Muscle of leg (tissue), 11 donors: ENCODE results near the gene SCO2. TPM values are rescaled to one million over a fixed set of nuclear protein-coding genes. Genes with fewer than 3 reads are reported as not detected.
A peak's percentile ranks its signal among the peaks of the same experiment; 100 is the strongest.

Experiments
- DNase-seq: peaks from one replicate; pipeline ENCODE4 v3.0.0; 2013
- H3K27ac ChIP-seq: one replicate; pipeline ENCODE4 v1.5.1; 2013; ENCODE audit warnings: mild to moderate bottlenecking, low read length, control low read depth
- H3K27me3 ChIP-seq: one replicate; pipeline ENCODE4 v1.6.1; 2013; ENCODE audit warnings: low read length; ENCODE audit not compliant: control insufficient read depth, insufficient read depth
- H3K36me3 ChIP-seq: one replicate; pipeline ENCODE4 v1.6.1; 2013; ENCODE audit warnings: low read length; ENCODE audit not compliant: control insufficient read depth, insufficient read depth
- H3K4me1 ChIP-seq: one replicate; pipeline ENCODE4 v1.6.1; 2013; ENCODE audit warnings: low read length; ENCODE audit not compliant: control insufficient read depth, insufficient read depth
- H3K4me3 ChIP-seq: one replicate; pipeline ENCODE4 v1.5.1; 2013; ENCODE audit warnings: low read length, control low read depth
- H3K9me3 ChIP-seq: replicated peaks from 2 replicates; pipeline ENCODE4 v1.6.1; 2013; ENCODE audit warnings: low read depth, low read length; ENCODE audit not compliant: control insufficient read depth
- WGBS: methylation state at CpG from one replicate; pipeline ENCODE4 v1.1.5; 2013; ENCODE audit warnings: missing lambda C conversion rate; ENCODE audit not compliant: insufficient coverage; 5-methylcytosine and 5-hydroxymethylcytosine counted together
- polyA plus RNA-seq, 8 donors: library from polyadenylated mRNA; unstranded; fragments of 120-200 nt; gene quantifications; one replicate each; pipeline versions ENCODE4 v1.2.1 to v1.2.3, GENCODE V29; 2013; ENCODE audit warnings: inconsistent platforms in 1 of 8, low replicate concordance in 1 of 8; ENCODE audit not compliant: insufficient read length in 8 of 8, insufficient read depth in 1 of 8
- total RNA-seq: library from RNA; stranded (reverse); fragments of 120-200 nt; gene quantifications from one replicate; pipeline ENCODE4 v1.2.4, GENCODE V29; 2013

The SCO2 gene
- total and polyA plus RNA-seq, 9 donors, result 0.40 to 7.0 (median 3.1) TPM

DNA sequence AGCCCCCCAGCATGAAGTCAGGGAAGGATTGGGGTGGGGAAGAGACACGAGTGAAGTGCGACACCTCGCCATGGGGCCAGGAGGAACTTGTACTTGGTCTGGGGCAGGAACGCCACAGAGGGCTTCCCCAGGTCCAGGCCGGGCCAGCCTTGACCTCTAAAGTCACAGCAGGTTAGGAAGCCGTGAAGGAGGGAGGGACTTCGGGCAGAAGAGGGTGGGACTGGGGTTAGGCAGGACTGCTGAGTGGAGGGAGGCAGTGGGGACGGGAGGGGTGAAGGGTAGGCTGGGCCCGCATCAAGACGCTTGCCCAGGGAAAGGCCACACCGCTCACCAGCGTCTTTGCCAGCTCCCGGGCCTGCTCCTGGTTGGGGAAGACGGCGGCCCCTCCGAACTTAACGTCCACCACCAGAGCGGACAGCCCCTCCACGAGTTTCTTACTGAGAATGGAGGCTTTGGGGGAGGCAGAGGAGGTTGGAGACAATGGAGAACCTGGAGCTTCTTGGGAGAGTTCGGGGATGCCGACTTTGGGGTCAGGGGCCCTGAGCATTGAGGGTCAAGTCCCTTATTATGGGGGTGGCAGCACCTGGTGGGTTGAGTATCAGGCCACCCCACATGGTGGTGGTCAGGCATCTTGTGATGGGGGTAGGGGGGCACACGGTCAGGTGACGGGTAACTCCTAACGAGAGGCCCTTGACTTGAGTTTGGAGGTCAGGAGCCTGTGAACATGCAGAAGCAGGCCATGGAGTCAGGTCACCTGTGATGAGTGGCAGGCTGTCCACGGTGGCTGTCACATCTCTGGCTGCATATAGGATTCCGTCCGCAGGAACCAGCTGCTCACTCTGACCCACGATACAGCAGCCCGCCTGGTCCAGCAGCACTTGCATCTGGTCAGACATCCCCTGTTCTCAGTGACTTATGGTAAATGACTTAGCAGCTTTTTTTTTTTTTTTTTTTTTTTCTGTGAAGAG lies 1.7 kb upstream of the SCO2 start:
- H3K27ac ChIP-seq, result peak overlapping the region; percentile 71
- peaks cover 47% of the 10 kb centered on the region for H3K4me1 ChIP-seq
- H3K36me3 ChIP-seq, result peaks cover 22% of the 10 kb centered on the region
- no peaks in the 10 kb centered on the region for H3K9me3 ChIP-seq
- H3K27me3 ChIP-seq, result peaks cover 39% of the 10 kb centered on the region
- peak overlapping the region; percentile 75 for H3K4me3 ChIP-seq
- 33% methylated on average over 21 of the region's 29 CpGs for WGBS
- DNase-seq, result peak; percentile 53

DNA sequence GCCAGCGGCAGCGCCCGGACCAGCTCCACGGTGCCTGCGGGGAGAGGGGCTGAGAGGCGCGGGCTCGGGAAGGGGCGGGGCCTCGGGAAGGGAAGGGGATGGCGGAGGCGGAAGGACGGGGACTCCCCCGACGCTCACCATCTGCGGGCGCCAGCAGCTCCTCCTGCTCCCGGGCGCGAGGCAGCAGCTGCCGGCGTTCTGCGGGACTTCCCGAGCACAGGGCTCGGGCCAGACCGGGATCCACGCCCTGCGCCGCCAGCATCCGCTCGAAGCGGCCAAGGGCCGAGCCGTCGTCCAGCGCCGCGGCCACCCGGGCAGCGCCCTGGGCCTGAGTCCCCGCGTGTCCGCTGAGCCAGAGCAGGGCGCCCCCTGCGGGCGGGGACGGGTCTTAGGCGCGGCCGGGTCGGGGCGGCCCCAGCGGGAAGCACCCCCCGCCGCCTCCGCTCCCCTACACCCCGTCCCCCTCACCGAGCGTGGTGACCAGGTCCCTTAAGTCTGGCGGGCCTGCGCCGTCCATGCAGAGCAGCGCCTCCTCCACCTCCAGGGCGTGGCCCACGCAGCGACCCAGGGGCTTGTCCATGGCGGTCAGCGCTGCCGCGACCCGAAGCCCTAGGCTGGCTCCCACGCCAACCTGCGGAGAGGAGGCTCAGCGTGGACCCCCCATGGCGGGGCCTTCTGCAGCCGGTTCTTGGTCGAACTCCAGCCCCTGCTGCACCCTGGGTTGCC lies 873 bp upstream of the SCO2 start:
- peak; percentile 94 for DNase-seq
- peak overlapping the region; percentile 75 for H3K4me3 ChIP-seq
- H3K4me1 ChIP-seq, result peaks cover 38% of the 10 kb centered on the region
- H3K27me3 ChIP-seq, result peaks cover 30% of the 10 kb centered on the region
- H3K9me3 ChIP-seq, result no peaks in the 10 kb centered on the region
- H3K36me3 ChIP-seq, result peaks cover 31% of the 10 kb centered on the region
- peak overlapping the region; percentile 71 for H3K27ac ChIP-seq
- under 1% methylated on average over 75 of the region's 77 CpGs for WGBS

DNA sequence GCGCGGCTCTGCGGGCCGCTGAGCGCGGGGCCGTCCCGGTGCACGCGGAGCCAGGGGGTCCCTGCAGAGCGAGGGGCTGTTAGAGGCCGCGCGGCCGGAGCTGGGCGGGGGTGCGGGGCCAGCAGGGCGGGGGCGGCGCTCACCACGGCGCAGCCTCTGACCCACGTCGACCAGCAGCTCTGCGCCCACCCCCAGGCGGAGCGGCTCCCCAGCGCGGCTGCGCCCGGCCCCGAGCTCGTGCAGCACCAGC lies 385 bp upstream of the SCO2 start:
- Histone ChIP-seq H3K9me3 (no peaks in the 10 kb centered on the region), H3K27me3 (peaks cover 25% of the 10 kb centered on the region), H3K4me3 (peak overlapping the region; percentile 75), H3K4me1 (peaks cover 33% of the 10 kb centered on the region), H3K36me3 (peaks cover 36% of the 10 kb centered on the region), H3K27ac (peak overlapping the region; percentile 71)
- under 1% methylated on average over 32 of the region's 33 CpGs for WGBS
- DNase-seq, result no peak

DNA sequence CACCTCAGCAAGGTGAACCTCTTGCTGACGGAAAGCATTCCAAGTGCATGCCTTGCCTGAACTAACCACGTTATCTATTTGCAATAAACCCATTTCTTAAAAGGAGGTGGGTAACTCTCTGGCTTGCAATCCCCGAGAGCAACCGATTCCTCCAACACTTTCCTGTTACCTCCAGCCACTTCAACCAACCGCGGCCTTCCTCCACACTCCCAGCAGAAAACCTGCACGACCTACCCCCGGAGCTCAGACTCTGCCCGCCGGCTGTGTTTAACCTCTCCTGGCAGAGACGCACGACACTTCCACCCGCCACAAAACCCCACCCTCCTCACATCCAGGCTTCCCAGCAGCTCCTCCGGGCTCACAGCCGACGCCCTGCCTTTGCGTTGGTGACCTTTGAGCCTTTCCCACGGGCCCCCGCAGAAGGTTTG lies 708 bp downstream of the SCO2 start:
- Histone ChIP-seq H3K27me3 (peaks cover 15% of the 10 kb centered on the region), H3K4me3 (peak overlapping the region; percentile 75), H3K27ac (peak overlapping the region; percentile 29), H3K4me1 (peaks cover 25% of the 10 kb centered on the region), H3K36me3 (peaks cover 37% of the 10 kb centered on the region), H3K9me3 (no peaks in the 10 kb centered on the region)
- WGBS, result 12% methylated on average over 19 of the region's 19 CpGs
- no peak for DNase-seq

DNA sequence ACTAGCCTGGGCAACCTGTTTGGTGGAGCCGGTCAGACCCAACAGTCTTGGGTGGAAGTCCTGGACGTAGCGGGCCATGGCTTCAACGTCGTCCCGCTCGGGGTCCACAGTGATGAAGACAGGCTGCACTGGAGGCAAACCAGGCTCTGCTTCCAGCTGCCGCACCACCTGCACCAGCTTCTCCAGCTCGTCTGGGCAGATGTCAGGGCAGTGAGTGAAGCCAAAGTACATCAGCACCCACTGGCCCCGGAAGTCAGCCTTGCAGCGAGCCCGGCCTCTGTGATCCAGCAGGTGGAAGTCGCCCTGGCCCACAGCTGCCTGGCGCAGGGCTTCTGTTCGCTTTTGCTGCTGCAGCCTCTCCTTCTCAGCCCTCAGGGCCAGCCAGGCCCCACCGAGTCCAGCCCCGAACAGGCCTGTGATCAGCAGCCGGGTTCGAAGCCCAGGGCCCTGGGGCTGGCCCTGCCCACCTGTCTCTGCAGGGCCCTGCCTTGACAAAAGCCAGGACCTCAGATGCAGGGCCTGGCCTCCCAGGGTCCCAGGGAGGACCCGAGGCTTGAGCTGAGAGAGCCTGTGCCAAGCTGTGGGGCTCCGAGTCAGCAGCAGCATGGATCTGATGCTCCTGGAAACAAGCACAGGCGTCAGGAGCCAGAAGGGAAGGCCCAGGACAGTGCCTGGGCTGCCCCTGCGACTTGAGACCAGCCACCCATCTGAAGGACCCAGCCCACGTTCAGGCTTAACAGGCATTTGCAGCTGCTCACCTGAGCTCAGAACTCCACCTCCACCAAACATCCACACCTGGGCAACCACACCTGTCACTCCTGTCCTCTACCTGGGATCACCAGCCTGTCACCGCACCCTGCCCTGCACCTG lies 1.4 kb downstream of the SCO2 start:
- whole genome bisulfite sequencing, result 77% methylated on average over 23 of the region's 25 CpGs
- Histone ChIP-seq H3K4me3 (peak overlapping the region; percentile 75), H3K27ac (no peak overlapping the region)

DNA sequence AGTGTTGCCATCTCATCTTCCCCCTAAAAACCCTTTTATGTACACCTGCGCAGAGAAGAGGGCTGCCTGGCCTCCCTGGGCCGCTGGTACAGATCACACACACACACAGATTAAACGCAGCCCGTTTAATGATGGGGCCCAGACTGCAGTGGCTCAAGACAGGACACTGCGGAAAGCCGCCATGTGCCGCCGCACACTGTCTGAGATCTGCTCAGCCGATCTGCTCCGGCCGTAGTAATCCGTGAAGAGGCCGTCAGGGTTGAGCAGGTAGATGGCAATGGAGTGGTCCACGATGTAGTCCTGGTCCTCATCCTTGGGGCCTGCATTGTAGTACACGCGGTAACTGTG lies 2.0 kb downstream of the SCO2 start:
- H3K36me3 ChIP-seq, result peaks cover 47% of the 10 kb centered on the region
- peaks cover 17% of the 10 kb centered on the region for H3K4me1 ChIP-seq
- no peak overlapping the region for H3K4me3 ChIP-seq
- H3K9me3 ChIP-seq, result no peaks in the 10 kb centered on the region
- H3K27ac ChIP-seq, result no peak overlapping the region
- H3K27me3 ChIP-seq, result peaks cover 3% of the 10 kb centered on the region
- DNase-seq, result no peak
- 95% methylated on average over 13 of the region's 16 CpGs for WGBS

More for the DNA sequence above, 1.4 kb downstream of the SCO2 start:
- no peak for DNase-seq
- Histone ChIP-seq H3K9me3 (no peaks in the 10 kb centered on the region), H3K36me3 (peaks cover 41% of the 10 kb centered on the region), H3K27me3 (peaks cover 9% of the 10 kb centered on the region), H3K4me1 (peaks cover 18% of the 10 kb centered on the region)

DNA sequence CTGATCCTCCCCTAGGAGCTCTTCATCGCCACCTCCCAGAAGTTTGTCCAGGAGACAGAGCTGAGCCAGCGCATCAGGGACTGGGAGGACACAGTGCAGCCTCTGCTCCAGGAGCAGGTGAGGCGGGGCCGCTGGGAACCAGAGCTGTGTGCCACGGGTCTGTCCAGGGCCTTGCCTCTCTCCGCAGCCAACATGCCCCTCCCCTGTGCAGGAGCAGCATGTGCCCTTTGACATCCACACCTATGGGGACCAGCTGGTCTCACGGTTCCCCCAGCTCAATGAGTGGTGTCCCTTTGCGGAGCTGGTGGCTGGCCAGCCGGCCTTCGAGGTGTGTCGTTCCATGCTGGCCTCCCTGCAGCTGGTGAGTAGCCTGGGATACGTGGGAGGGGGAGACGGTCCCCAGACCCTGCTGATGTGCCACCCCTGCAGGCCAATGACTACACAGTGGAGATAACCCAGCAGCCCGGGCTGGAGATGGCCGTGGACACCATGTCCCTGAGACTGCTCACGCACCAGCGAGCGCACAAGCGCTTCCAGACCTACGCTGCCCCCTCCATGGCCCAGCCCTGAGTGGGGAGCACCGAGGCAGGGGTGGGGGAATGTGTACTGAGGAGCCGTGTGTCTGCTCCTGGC lies 2.5 kb downstream of the SCO2 start:
- H3K27ac ChIP-seq, result no peak overlapping the region
- no peaks in the 10 kb centered on the region for H3K9me3 ChIP-seq
- 79% methylated on average over 17 of the region's 22 CpGs for WGBS
- peaks cover 52% of the 10 kb centered on the region for H3K36me3 ChIP-seq
- no peak for DNase-seq
- no peak overlapping the region for H3K4me3 ChIP-seq
- peaks cover 17% of the 10 kb centered on the region for H3K4me1 ChIP-seq
- no peaks in the 10 kb centered on the region for H3K27me3 ChIP-seq

DNA sequence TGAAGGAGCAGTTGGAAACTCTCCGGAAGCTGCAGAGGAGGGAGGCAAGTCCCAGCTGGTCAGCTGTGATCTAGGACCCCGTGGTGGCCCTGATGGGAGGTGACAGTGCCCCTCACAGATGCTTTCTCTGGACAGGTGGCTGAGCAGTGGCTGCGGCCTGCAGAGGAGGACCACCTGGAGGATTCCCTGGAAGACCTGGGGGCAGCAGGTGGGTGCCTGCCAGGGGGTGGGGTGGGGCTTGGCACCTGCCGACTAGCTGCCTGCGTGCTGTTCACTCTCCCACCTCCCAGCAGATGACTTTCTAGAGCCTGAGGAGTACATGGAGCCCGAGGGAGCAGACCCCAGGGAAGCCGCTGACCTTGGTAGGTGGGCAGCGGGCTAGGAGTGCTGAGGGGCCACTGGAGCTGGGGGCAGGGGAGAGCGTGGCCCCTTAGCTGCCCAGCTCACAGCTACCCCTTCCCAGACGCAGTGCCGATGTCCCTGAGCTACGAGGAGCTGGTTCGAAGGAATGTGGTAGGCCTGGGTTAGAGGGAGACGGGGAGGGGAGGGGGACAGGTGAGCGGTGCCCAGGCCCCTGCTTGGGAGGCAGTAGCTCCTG lies 3.1 kb downstream of the SCO2 start:
- Histone ChIP-seq H3K4me1 (peaks cover 17% of the 10 kb centered on the region), H3K36me3 (peaks cover 59% of the 10 kb centered on the region), H3K27me3 (no peaks in the 10 kb centered on the region), H3K9me3 (no peaks in the 10 kb centered on the region), H3K4me3 (no peak overlapping the region), H3K27ac (no peak overlapping the region)
- 86% methylated on average over 7 of the region's 15 CpGs for WGBS
- no peak for DNase-seq

DNA sequence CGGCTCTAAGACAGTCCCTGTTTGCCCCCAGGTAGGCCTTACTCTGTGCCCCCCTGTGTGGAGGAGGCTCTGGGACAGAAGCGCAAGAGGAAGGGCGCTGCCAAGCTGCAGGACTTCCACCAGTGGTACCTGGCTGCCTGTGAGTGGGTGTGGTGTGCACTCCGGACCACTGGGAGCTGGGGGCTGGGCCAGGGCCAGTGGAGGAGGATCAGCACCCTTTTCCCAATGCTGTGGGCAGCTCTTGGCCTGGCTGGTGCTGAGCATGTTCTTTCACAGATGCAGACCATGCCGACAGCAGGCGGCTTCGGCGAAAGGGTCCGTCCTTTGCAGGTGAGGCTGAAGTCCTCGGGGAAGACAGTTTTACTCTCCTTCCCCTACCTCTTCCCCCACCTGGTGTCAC lies 3.7 kb downstream of the SCO2 start:
- Histone ChIP-seq H3K4me3 (no peak overlapping the region), H3K36me3 (peaks cover 65% of the 10 kb centered on the region), H3K27me3 (no peaks in the 10 kb centered on the region), H3K27ac (no peak overlapping the region), H3K9me3 (no peaks in the 10 kb centered on the region), H3K4me1 (peaks cover 13% of the 10 kb centered on the region)
- 89% methylated on average over 7 of the region's 10 CpGs for WGBS
- no peak for DNase-seq
